GM12878 (cell line): ENCODE measurements around the gene KMO. TPM values are rescaled to one million over a fixed set of nuclear protein-coding genes. Genes with fewer than 3 reads are reported as not detected.

Source experiments
- ATAC-seq: fragments of 200-7000 bp; cut with Tn5 transposase; 3 replicates; pipeline ENCODE4 v1.9.1; 2020; ENCODE audit warnings: mild to moderate bottlenecking, moderate library complexity
- BruUV-seq: library from RNA; stranded (reverse); fragments of 400-500 nt; replicated peaks from 2 replicates; lab custom pipeline; 2021; lab: Mats Ljungman, UMichigan
- CTCF ChIA-PET: fragments of 300-600 bp; sonication (Branson Sonifier 250); formaldehyde crosslinking; extraction: SDS; loops from one replicate; lab custom pipeline; 2021; ENCODE audit warnings: inconsistent platforms; lab: Yijun Ruan, JAX
- POLR2A ChIA-PET: fragments of 350-600 bp; formaldehyde crosslinking; extraction: SDS; loops from one replicate; lab custom pipeline; 2021; ENCODE audit warnings: inconsistent platforms; lab: Charles Lee
- RAD21 ChIA-PET: fragments of 300-600 bp; sonication (Branson Sonifier 250); formaldehyde crosslinking; loops from one replicate; lab custom pipeline; 2023; ENCODE audit warnings: antibody characterized with exemption; ENCODE audit not compliant: unreplicated experiment; lab: Charles Lee
- SMC1A ChIA-PET: fragments of 300-600 bp; sonication (Branson Sonifier 250); formaldehyde crosslinking; loops from one replicate; lab custom pipeline; 2023; ENCODE audit not compliant: unreplicated experiment, uncharacterized antibody; lab: Charles Lee
- DNase-seq: peaks from one replicate; pipeline ENCODE4 v3.0.0-alpha.2; 2011; ENCODE audit warnings: low read depth, low spot score
- FAIRE-seq: peaks from 3 replicates; lab custom pipeline; 2011; peaks lifted over from hg19 to GRCh38; lab: Jason Lieb, UNC
- H2AFZ ChIP-seq: 2 replicates; pipeline ENCODE4 v1.6.0; 2011; ENCODE audit warnings: low read depth, low read length, control low read depth; ENCODE audit not compliant: control insufficient read depth
- H3K27ac ChIP-seq: 2 replicates; pipeline ENCODE4 v1.5.1; 2011; ENCODE audit warnings: control low read depth; ENCODE audit not compliant: control insufficient read depth, insufficient read depth
- H3K27me3 ChIP-seq, 2 experiments: replicated peaks in 1 of 2; 2 replicates each; pipeline versions ENCODE4 v1.6.0 to v1.6.1; 2011; ENCODE audit warnings: low read length in 1 of 2; ENCODE audit not compliant: control insufficient read depth in 2 of 2, insufficient read depth in 2 of 2
- H3K36me3 ChIP-seq, 2 experiments: 2 replicates each; pipeline ENCODE4 v1.5.1; 2011; ENCODE audit warnings: low read length in 1 of 2; ENCODE audit not compliant: control insufficient read depth in 2 of 2, insufficient read depth in 2 of 2
- H3K4me1 ChIP-seq: 2 replicates; pipeline ENCODE4 v1.6.1; 2011; ENCODE audit warnings: mild to moderate bottlenecking, low read length, moderate library complexity, mixed read lengths; ENCODE audit not compliant: control insufficient read depth, insufficient read depth
- H3K4me2 ChIP-seq: 2 replicates; pipeline ENCODE4 v1.6.0; 2011; ENCODE audit warnings: control low read depth; ENCODE audit not compliant: control insufficient read depth, insufficient read depth
- H3K4me3 ChIP-seq: fragments of 200-600 bp; sonication (generic); 2 replicates; pipeline ENCODE4 v1.5.1; 2016
- H3K79me2 ChIP-seq: 2 replicates; pipeline ENCODE4 v1.6.0; 2011; ENCODE audit warnings: low read length; ENCODE audit not compliant: control insufficient read depth, insufficient read depth
- H3K9ac ChIP-seq: 2 replicates; pipeline ENCODE4 v1.8.0; 2011; ENCODE audit warnings: low read length, control low read depth, mixed read lengths; ENCODE audit not compliant: control insufficient read depth, insufficient read depth
- H3K9me3 ChIP-seq: replicated peaks from 3 replicates; pipeline ENCODE4 v1.5.1; 2011; ENCODE audit warnings: mild to moderate bottlenecking, low read length; ENCODE audit not compliant: control insufficient read depth, insufficient read depth
- H4K20me1 ChIP-seq: 2 replicates; pipeline ENCODE4 v1.6.0; 2011; ENCODE audit not compliant: control insufficient read depth, insufficient read depth
- IRF3 ChIP-seq: fragments of 450-650 bp; IDR thresholded peaks from 2 replicates; pipeline ENCODE4 v1.6.1; 2014; ENCODE audit warnings: mild to moderate bottlenecking
- KAT2A ChIP-seq: conservative IDR thresholded peaks from 2 replicates; pipeline ENCODE4 v1.6.1; 2011; ENCODE audit warnings: low read depth, low read length; ENCODE audit not compliant: control insufficient read depth
- MTA3 ChIP-seq: IDR thresholded peaks from 2 replicates; pipeline ENCODE4 v1.6.1; 2012; ENCODE audit warnings: low read length, inconsistent platforms, borderline replicate concordance
- RBBP5 ChIP-seq: fragments of 200-600 bp; sonication (generic); conservative IDR thresholded peaks from 2 replicates; pipeline ENCODE4 v1.6.1; 2016
- SPI1 ChIP-seq: IDR thresholded peaks from 2 replicates; pipeline ENCODE4 v1.6.1; 2011; ENCODE audit warnings: low read depth, mild to moderate bottlenecking, low read length, moderate library complexity, borderline replicate concordance; ENCODE audit not compliant: insufficient read depth
- SREBF2 ChIP-seq: IDR thresholded peaks from 2 replicates; pipeline ENCODE4 v1.6.1; 2012; ENCODE audit warnings: mild to moderate bottlenecking, low read length
- SUZ12 ChIP-seq: fragments of 200-600 bp; sonication (generic); IDR thresholded peaks from one replicate; pipeline ENCODE4 v1.6.1; 2018; ENCODE audit warnings: antibody characterized with exemption, mild to moderate bottlenecking; ENCODE audit not compliant: unreplicated experiment
- ZSCAN29 ChIP-seq: fragments of 450-650 bp; IDR thresholded peaks from 2 replicates; pipeline ENCODE4 v1.6.1; 2017; ENCODE audit warnings: mild to moderate bottlenecking, moderate library complexity
- WGBS: methylation state at CpG from one replicate; pipeline ENCODE4 v1.1.6; 2016; ENCODE audit warnings: low lambda C conversion rate; ENCODE audit not compliant: insufficient replicate concordance, insufficient coverage; ENCODE audit errors: missing lambda C conversion rate; 5-methylcytosine and 5-hydroxymethylcytosine counted together
- in situ Hi-C: fragments of 300-500 bp; cut with MboI; formaldehyde crosslinking; loops from 9 replicates; pipeline ENCODE4 v1.14.3; 2018; ENCODE audit warnings: mixed read lengths
- intact Hi-C: fragments of 100-400 bp; cut with micrococcal nuclease; formaldehyde crosslinking; loops from one replicate; pipeline ENCODE4 v1.14.2; 2022; ENCODE audit not compliant: unreplicated experiment
- polyA plus RNA-seq, 11 experiments: library from polyadenylated mRNA; depleted of rRNA in 4 of 11; unstranded in 6 of 11; stranded (reverse) in 5 of 11; fragments of >200 nt; fragmentation: Nextera tagmentation in 4 of 11; fragmentation: Illumina TruSeq in 1 of 11; extraction: Ambion mirVana in 4 of 11; extraction: Trizol in 1 of 11; gene quantifications; 1 replicate in 1 of 11; 2 replicates in 10 of 11; pipeline versions ENCODE4 v1.2.1 to v1.2.3, GENCODE V29; 2011 to 2016; ENCODE audit warnings: inconsistent platforms in 2 of 11, missing spikeins in 2 of 11, low read depth in 1 of 11
- total RNA-seq, 4 experiments: library from RNA; depleted of rRNA in 3 of 4; stranded (reverse); fragments of >200 nt in 3 of 4; fragmentation: Illumina TruSeq in 1 of 4; extraction: Trizol in 1 of 4; gene quantifications; 2 replicates each; pipeline versions ENCODE4 v1.2.1 to v1.2.3, GENCODE V29; 2013 to 2021

The KMO gene
- total and polyA plus RNA-seq, 10 of the 15 experiments (the other 5 are each of a cell fraction or from before 2014, with no cell fraction given): 0.68 to 5.9 (median 1.5) TPM

- ChIA-PET POLR2A (no interaction called here), SMC1A (interaction anchor here (1.4 to 2.4 kb wide), 2 partner anchors 12 to 30 kb away, joined by 3 to 7 read pairs; no protein-coding TSS in a partner anchor), CTCF (interaction anchor here (1.7 kb wide), 1 partner anchor 11 kb away, joined by 4 read pairs; no protein-coding TSS in a partner anchor), RAD21 (no interaction called here)
- intact Hi-C loops: loop anchor here (5.0 kb wide), 1 partner anchor 209 kb away; the partner anchor contains the start of gene EXO1
- Histone ChIP-seq H3K9ac (peak overlapping the region; percentile 13; the same call in 1 of the 2 replicates), H2AFZ (no peak overlapping the region), H4K20me1 (no peaks in the 10 kb centered on the region), H3K4me3 (peak overlapping the region; percentile 94), H3K27me3 (no peaks in the 10 kb centered on the region), H3K4me1 (peaks cover 10% of the 10 kb centered on the region), H3K79me2 (peaks cover 39% of the 10 kb centered on the region), H3K4me2 (peak overlapping the region; percentile 87), H3K36me3 (no peaks in the 10 kb centered on the region; a peak in 1 of 4 replicates), H3K9me3 (no peaks in the 10 kb centered on the region; the same call in 2 of the 3 replicates), H3K27ac (0 out of 2 replicates have a peak overlapping the region, but pooled peaks have one; percentile 10)
- BruUV-seq: no TSS peak
- no peak for TF ChIP-seq SREBF2
- no peak for TF ChIP-seq KAT2A
- no peak for TF ChIP-seq RBBP5
- TF ChIP-seq ZSCAN29: no peak
- no peak for TF ChIP-seq MTA3
- no peak for TF ChIP-seq SUZ12
- no peak for TF ChIP-seq IRF3
- TF ChIP-seq SPI1: no peak
- ATAC-seq (no peak), DNase-seq (no peak), FAIRE-seq (no peak)
- WGBS: 78% methylated on average over 5 of the region's 5 CpGs
- in situ Hi-C loops: no loop called here
Observed at GRCh38 chr1:241638099-241638682, 106.0 kb downstream of the KMO start.
